HG03354 (cell line): ENCODE results near the gene UBA5.
"Not testable (repeated sequence)": the region's sequence is repeated elsewhere in the genome, so short reads cannot be mapped to it uniquely, and the experiment has no call there.

Source experiments
- ATAC-seq: cut with Tn5 transposase; IDR thresholded peaks from one replicate; pipeline ENCODE4 v1.9.1; 2021; ENCODE audit warnings: mild to moderate bottlenecking; ENCODE audit not compliant: unreplicated experiment, poor library complexity, severe bottlenecking

The UBA5 gene

DNA sequence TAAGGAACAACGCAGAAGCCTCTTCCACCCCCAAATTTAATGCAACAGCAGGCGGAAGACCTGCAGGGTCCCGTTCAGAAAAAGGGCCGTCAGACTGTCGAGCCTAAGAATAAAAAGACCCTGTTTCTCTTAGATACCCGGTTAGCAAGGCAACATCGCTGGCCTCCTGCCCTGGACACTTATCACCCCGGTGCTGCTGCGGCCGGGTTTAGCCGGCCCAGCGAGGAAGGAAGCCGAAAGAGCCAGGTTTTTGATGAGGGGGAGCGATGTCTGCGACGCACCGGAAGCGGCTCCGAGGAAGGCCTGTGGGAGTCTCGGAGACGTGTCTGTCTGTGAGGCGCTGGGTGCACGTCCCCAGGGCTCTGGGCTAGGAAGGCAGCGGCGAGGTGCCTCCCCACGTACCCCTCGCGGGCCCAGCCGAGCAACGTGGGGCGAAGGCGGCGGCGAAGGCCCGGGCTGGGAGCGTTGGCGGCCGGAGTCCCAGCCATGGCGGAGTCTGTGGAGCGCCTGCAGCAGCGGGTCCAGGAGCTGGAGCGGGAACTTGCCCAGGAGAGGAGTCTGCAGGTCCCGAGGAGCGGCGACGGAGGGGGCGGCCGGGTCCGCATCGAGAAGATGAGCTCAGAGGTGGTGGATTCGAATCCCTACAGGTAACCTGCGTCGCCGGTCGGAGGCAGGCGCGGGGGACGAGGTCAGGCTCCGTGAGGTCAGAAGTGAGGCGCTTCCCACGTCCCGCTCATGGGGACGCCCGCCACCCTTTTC lies at the start of gene UBA5:
Gene UBA5, plus strand, starts transcription at position 278 of the 759 bp plus-strand sequence. Its CDS starts 209 bp downstream, at position 487.
- peak; percentile 79 for ATAC-seq

DNA sequence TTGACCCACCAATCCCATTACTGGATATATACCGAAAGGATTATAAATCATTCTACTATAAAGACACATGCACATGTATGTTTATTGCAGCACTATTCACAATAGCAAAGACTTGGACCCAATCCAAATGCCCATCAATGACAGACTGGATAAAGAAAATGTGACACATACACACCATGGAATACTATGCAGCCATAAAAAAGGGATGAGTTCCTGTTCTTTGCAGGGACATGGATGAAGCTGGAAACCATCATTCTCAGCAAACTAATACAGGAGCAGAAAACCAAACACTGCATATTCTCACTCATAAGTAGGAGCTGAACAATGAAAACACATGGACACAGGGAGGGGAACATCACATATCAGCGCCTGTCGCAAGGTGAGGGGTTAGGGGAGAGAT lies 44.8 kb upstream of the UBA5 start:
- not testable (repeated sequence) for ATAC-seq

DNA sequence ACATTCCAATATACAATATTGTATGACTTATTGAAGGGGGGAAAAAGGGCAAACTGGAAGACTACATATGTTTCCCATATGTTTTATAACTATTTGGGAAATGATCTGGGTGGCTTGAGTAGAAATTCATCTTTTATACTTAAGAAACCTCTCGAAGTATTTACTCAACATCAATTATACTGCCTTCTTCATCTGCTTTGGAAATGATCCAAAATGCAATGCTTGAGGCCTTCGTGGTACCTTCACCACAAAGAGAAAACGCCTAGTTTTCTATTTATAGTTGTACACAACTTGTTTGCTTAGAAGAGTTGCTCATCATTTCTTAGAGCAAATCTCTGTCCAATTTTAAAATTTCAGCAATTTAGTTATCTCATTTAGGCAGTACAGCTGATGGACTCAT lies 44.2 kb upstream of the UBA5 start:
- ATAC-seq: no peak

DNA sequence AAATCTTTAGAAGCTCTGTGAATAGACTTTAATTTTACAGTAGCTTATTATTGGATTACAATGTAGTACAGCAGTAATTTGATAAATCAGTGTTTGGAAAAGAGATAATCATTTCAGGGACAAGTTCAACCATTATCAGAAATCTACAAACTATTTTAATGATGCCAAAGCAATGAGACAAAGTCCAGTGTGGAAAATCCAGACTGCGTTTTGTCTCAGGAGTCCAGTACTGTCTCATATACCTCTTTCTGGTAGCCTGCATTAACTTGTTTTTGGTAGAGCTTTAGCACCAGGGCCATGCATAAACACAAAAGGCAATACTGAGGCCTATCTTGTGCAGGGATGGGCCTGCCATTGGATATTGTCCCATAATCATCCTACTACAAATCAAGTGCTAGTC lies 43.3 kb upstream of the UBA5 start:
- ATAC-seq: no peak

DNA sequence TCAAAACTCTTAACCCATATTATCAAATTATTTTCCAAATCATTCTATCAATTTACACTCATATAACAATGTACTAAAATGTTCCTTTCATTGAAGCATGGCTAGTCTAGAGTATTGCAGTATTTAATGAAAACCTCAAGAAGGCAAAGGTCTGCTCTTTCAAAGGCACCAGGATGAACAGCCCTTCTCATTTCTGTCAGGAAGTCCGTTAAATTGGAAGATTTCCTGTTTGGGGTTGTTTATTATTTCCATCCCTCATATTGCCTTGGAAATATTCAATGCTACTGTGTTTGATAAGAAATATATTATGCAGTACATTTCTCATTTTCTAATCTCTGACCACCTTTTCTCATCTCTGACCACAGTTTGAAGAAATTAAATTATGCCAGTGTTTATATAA lies 38.0 kb upstream of the UBA5 start:
- ATAC-seq: no peak

DNA sequence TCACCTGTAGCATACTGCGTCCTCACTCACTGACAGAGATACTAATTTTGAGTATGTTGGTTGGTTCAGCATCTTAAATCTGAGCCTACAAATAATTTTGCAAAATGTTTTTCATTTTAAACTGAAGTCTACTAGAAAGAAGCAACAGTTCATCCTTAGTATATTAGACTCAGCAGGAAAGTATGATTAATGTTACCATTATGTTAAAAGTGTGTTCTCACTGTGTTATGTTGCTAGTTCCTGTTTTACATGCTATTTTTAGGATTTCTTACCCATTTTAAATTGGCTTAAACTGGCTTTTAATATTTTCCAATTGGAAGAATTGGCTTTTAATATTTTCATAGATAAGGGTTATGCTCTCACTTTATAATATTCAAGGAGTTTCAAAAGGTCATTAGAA lies 37.4 kb upstream of the UBA5 start:
- no peak for ATAC-seq

DNA sequence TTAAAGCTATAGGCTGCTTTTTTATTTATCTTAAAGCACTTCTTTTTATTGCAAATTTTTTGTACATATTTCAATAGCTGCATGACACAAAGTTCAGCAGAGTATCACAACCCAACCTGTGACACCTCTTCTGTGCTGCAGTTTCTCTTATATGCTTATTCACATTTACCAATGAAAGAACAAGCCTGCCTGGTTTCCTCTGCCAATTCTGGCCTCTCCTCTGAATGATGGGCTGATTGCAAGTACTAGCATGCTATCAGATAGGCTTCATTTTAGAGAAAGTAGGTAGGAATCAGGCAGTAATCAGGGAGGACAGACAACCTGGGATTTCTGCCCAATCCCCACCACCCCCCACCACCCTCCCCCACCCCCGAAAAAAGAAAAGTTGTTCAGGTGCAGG lies 36.5 kb upstream of the UBA5 start:
- ATAC-seq: no peak

DNA sequence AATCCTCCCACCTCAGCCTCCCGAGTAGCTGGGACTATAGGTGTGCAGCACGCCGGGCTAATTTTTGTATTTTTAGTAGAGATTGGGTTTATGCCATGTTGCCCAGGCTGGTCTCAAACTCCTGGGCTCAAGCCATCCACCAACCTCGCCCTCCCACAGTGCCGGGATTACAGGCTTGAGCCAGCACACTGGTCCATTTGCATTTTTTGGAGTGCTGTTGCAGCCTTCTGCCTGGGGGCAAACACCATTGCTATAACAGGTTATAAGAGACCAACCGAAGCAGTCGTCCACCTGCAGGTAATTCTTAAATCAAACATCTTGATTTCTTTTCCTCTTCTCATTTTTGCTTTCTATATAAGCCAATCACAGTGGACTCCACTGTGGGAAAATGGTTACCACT lies 35.3 kb upstream of the UBA5 start:
- no peak for ATAC-seq

DNA sequence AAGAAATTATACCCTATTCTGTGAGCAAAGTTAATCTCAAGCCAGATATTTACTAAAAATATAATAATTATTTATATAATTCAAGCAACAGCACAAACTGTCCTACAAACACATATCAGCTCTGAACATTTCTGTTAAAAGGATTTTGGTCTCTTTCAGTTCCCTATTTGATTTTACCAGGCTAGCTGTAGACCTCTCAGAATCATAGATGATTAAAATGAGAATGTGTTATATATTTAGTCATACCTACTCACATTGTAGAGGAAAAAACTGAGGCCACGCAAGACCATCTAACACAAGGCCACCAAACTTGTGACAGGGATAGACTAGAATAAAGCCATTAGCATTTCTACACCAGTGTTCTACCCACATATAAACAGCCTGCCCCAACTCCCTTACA lies 34.5 kb upstream of the UBA5 start:
- peak; percentile 83 for ATAC-seq

DNA sequence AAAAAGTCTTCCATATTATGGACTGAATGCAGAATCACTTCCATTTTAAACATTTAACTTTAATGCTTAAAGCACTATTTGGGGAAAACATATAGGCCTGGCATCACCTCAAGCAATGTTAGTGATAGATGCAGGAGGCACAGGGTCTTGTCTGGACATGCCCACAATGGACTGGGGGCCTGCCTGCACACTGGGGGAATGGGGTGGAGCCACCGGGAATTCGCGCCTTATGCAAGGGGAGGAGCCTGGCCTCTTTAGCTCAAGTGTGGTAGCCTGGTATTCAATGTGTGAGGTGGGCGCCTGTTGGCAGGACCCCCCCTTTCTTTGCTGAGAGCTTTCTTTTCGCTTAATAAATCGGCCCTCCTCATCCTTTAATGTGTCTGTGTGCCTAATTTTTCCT lies 33.2 kb upstream of the UBA5 start:
- no peak for ATAC-seq

DNA sequence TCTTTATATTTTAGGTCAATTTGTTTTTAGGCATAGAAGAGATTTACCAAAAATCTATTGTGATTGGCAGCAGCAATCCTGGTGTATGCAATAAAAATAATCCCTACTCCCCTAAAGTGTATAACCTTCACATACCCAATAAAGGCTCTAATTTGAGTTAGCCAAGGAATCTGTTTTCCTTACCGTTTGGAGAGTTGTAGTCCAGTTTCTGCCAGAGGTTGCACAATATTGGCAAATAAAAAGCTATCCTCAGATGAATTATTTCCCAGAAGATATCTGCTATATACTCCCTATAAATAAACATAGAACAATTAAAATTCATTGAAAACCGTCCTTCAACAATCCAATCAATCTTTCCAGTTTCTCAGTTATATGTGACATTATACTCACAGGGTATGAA lies 32.0 kb upstream of the UBA5 start:
- no peak for ATAC-seq

DNA sequence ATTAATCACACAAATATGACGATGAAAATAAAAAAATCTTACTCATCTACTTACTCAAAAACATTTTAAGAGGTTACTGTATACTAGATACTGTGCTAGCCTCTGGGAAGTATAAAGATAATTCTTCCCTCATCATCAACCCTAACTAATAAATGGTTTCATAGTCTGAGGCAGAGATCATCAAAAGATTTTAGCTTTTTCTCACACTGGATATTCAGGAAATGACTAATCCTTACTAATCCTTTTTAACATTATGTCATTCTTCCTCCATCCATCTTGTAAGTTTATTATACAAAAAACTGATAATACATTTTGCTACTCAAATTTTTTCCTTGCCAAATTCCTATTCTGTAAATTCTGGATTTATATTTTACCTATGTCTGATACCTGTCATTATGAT lies 30.2 kb upstream of the UBA5 start:
- no peak for ATAC-seq

DNA sequence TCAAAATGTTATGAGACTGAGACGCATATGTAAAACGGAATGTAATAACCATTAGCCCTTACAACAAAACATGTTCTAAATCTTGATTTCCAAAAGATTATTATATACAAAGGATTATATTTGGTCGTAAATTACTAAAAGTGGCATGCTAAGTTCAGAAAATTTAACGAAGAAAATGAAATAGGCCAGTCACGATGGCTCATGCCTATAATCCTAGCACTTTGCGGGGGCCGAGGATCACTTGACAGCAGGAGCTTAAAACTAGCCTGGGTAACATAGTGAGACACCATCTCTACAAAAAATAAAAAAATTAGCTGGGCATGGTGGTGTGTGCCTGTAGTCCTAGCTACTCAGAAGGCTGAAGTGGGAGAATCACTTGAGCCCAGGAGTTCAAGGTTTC lies 29.5 kb upstream of the UBA5 start:
- no peak for ATAC-seq

DNA sequence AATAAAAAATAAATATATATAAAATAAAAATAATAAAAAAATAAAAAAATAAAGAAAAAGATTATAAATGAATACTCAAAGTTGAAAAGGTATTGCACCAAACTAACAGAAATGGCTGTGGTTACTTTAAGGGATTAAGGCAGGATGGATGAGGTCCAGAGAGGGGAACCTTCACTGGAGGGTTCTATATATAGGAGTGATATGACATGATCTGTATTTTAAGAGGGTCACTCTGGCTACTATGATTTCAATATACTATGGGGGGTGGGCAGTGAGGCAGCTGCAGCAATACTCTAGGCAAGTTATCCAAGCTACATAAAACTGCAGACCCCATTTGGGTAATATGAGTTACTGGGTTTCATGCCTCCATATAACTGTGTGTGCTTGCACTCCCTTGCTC lies 25.1 kb upstream of the UBA5 start:
- ATAC-seq: no peak

DNA sequence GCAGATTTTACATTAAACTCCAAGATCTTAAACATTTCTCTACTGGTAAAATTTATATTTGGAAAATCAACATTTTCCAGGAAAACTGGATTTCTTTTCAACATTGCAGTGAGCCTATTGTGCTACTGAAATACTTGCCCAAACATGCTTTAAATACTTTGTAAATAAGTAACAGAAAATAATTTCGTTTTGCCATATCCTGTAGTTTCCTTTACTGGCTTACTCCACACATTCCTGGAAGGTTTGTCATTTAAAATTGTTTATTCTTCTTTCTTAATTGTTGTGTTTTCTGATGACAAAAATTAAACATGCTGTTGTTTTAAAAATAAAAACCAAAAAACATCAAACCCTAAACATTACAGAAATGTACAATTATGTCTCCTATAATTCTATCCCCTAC lies 22.5 kb upstream of the UBA5 start:
- ATAC-seq: no peak

DNA sequence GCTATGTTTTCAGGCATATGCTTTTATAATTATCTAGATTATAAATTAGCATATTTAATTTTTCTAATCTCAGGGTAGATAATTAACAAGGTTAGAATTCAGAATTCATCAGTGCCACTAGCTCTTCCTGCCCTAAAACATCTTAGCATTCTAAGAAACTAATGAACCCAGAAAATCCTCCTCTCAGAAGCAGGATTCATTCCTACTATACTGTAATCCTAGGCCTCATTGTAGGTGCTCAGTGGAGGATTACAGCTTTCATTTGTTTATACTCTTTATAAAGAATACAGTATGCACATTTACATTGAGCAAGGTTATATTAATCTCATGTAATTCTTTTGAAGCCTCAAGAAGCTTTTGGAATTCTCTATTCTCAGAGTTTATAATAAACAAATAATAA lies 21.4 kb upstream of the UBA5 start:
- no peak for ATAC-seq

DNA sequence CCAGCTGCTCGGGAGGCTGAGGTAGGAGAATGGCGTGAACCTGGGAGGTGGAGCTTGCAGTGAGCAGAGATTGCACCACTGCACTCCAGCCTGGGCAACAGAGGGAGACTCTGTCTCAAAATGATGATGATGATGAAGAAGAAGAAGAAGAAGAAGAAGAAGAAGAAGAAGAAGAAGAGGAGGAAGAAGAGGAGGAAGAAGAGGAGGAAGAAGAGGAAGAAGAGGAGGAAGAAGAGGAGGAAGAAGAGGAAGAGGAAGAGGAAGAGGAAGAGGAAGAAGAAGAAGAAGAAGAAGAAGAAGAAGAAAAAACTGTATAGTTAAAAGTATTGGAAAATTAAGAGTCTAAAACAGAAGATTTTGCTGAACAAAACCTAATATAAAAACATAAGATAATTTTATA lies 18.7 kb upstream of the UBA5 start:
- not testable (repeated sequence) for ATAC-seq

DNA sequence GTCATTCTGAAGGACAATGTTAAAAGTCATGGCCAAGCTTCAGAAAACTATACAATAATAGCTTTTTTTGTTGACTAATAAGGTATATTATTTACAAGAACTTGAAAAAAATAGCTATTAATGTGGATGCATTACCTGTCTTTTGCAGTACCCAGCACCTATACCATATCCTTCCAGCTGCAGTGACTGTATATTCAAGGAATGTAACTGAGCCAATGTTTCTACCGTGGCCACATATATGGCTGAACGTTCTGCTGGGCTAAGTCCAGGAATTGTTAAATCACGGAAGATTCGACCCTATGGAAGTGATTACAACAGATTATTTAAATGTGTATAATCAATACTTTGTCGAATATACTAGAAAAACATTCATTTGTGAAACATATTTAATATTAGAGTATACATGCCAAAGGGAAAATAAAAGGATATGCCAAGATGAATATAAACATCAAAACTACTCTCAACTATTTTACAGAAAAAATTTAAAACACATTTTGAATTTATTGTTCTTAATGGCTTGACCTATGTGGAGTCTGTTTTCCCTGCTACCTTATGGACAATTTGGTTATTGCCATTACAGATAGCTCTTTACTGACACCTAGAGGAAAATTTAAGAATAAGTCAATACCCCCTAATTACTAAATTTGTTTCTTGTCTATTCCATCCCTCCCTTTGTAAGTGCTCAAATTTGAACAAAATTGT lies 18.1 kb upstream of the UBA5 start:
- peak; percentile 67 for ATAC-seq

DNA sequence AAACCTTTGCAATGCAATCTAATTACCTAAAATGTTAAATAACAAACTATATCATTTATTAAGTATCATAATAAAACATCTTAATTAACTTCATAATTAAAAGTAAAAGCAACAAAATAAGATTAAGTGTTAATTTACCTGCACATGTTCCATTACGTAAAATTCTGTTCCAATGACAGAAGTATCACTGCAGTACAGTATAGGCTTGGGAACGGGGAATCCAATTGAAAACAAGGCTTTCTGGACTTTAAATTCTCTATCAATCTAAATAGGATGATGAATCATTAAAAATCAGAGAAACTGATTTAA lies 17.6 kb upstream of the UBA5 start:
- ATAC-seq: no peak

DNA sequence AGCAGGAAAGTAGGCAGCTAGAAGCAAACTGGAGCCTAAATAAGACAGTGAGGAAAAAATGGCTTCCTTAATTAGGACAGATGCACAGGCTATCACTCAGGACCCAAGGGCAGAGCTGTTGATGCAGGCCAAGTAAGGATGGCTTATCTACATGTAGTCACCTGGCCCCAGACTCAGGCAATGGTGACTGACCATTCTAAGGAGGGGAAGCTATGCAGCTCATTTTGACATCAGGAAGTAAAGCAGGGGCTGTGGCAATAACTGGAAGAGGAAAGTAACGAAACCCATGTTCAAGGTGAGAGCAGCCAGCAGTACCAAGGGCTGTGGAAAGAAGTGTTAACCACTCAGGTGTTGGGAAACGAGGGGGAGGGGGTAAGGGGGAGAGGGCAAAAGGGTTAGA lies 16.8 kb upstream of the UBA5 start:
- no peak for ATAC-seq

DNA sequence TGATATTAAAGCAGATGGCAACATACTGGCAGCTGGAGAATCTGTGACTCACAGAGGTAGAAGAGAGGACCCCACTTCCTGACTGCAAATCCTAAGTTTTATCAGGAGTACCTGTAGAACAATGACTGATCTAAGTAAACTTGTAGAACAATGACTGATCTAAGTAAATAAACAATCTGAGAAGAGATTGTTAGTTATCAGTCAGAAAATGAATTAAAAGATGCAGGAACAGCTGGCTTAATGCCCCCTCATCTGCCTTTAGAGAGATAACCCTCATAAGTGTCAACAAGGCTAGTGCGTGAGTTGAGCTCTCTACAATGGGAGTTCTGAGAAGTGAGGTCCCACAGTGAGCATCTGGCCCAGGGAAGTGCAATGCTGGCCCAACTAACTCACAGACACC lies 15.1 kb upstream of the UBA5 start:
- no peak for ATAC-seq

DNA sequence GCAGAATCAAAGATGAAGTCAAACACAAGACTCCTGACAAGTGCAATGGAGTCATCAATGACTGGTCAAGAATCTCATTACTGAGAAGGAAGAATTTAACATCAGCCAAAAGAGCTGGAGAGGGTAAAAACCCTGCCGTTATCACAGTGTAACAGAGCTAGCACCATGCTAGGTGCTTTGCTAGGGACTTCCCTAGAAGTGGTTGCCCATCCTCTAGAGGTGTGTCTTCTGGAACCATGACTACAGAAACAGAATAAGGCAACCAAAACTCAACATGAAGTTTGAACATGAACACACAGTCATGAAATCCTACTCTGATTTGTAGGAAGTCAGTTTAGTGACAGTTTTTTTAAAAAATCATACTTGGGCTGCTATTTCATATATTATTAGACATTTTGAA lies 10.0 kb upstream of the UBA5 start:
- no peak for ATAC-seq
